ENCODE results near the gene PHACTR2. TPM values are rescaled to one million over a fixed set of nuclear protein-coding genes. Genes with fewer than 3 reads are reported as not detected.
A peak's percentile ranks its signal among the peaks of the same experiment; 100 is the strongest.

The PHACTR2 gene
- total and polyA plus RNA-seq, 2 of the 13 experiments (the other 11 are each of a cell fraction or from before 2014, with no cell fraction given), result 11.3 to 28.2 TPM

DNA sequence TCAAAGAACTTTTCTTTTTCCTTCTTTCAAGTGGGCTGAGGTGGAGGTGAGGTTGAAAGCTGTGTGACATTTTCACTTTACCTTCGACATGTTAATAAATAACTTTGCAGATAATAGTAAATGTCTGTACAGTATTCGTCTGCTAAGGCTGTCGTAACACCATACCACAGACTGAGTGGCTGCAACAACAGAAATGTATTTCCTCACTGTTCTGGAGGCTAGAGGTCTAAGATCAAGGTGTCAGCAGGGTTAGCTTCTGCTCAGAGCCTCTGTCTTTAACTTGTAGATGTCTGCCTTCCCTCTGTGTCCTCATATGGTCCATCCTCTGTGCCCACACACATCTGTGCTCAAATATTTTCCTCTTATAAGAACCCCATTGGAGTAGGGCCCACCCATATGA lies 14.9 kb downstream of the PHACTR2 start (continued):
- TF ChIP-seq, protein P1, sequence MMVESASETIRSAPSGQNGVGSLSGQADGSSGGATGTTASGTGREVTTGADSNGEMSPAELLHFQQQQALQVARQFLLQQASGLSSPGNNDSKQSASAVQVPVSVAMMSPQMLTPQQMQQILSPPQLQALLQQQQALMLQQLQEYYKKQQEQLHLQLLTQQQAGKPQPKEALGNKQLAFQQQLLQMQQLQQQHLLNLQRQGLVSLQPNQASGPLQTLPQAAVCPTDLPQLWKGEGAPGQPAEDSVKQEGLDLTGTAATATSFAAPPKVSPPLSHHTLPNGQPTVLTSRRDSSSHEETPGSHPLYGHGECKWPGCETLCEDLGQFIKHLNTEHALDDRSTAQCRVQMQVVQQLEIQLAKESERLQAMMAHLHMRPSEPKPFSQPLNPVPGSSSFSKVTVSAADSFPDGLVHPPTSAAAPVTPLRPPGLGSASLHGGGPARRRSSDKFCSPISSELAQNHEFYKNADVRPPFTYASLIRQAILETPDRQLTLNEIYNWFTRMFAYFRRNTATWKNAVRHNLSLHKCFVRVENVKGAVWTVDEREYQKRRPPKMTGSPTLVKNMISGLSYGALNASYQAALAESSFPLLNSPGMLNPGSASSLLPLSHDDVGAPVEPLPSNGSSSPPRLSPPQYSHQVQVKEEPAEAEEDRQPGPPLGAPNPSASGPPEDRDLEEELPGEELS (CRISPR knock-in tag; IDR thresholded peaks at IDR 0.05), result peak; percentile 91
- TF ChIP-seq, protein P2, sequence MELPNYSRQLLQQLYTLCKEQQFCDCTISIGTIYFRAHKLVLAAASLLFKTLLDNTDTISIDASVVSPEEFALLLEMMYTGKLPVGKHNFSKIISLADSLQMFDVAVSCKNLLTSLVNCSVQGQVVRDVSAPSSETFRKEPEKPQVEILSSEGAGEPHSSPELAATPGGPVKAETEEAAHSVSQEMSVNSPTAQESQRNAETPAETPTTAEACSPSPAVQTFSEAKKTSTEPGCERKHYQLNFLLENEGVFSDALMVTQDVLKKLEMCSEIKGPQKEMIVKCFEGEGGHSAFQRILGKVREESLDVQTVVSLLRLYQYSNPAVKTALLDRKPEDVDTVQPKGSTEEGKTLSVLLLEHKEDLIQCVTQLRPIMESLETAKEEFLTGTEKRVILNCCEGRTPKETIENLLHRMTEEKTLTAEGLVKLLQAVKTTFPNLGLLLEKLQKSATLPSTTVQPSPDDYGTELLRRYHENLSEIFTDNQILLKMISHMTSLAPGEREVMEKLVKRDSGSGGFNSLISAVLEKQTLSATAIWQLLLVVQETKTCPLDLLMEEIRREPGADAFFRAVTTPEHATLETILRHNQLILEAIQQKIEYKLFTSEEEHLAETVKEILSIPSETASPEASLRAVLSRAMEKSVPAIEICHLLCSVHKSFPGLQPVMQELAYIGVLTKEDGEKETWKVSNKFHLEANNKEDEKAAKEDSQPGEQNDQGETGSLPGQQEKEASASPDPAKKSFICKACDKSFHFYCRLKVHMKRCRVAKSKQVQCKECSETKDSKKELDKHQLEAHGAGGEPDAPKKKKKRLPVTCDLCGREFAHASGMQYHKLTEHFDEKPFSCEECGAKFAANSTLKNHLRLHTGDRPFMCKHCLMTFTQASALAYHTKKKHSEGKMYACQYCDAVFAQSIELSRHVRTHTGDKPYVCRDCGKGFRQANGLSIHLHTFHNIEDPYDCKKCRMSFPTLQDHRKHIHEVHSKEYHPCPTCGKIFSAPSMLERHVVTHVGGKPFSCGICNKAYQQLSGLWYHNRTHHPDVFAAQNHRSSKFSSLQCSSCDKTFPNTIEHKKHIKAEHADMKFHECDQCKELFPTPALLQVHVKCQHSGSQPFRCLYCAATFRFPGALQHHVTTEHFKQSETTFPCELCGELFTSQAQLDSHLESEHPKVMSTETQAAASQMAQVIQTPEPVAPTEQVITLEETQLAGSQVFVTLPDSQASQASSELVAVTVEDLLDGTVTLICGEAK (IDR thresholded peaks at IDR 0.05), result no peak
- TF ChIP-seq, protein P2 (CRISPR knock-in tag; IDR thresholded peaks at IDR 0.05), result no peak
- TF ChIP-seq ZNF562 (CRISPR knock-in tag; IDR thresholded peaks at IDR 0.05; ENCODE audit: borderline replicate concordance), result no peak
- TF ChIP-seq U2AF2 (IDR thresholded peaks at IDR 0.05; ENCODE audit: low read depth, low read length), result no peak
- TF ChIP-seq CBX1 (IDR thresholded peaks at IDR 0.05; ENCODE audit: low read depth), result peak; percentile 72
- TF ChIP-seq KAT7 (CRISPR knock-in tag; IDR thresholded peaks at IDR 0.05; ENCODE audit: borderline replicate concordance), result peak; percentile 82
- TF ChIP-seq, protein P3, sequence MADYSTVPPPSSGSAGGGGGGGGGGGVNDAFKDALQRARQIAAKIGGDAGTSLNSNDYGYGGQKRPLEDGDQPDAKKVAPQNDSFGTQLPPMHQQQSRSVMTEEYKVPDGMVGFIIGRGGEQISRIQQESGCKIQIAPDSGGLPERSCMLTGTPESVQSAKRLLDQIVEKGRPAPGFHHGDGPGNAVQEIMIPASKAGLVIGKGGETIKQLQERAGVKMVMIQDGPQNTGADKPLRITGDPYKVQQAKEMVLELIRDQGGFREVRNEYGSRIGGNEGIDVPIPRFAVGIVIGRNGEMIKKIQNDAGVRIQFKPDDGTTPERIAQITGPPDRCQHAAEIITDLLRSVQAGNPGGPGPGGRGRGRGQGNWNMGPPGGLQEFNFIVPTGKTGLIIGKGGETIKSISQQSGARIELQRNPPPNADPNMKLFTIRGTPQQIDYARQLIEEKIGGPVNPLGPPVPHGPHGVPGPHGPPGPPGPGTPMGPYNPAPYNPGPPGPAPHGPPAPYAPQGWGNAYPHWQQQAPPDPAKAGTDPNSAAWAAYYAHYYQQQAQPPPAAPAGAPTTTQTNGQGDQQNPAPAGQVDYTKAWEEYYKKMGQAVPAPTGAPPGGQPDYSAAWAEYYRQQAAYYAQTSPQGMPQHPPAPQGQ (CRISPR knock-in tag; IDR thresholded peaks at IDR 0.05; ENCODE audit: borderline replicate concordance), result no peak
- no peak for TF ChIP-seq HMGA1 (CRISPR knock-in tag; conservative IDR thresholded peaks at IDR 0.05)

Data from HepG2 (cell line).